ENCODE results near the gene C4orf50. TPM values are rescaled to one million over a fixed set of nuclear protein-coding genes. Genes with fewer than 3 reads are reported as not detected.

Gene C4orf50
- total RNA-seq, 1 experiment from 2014 or later: not detected

DNA sequence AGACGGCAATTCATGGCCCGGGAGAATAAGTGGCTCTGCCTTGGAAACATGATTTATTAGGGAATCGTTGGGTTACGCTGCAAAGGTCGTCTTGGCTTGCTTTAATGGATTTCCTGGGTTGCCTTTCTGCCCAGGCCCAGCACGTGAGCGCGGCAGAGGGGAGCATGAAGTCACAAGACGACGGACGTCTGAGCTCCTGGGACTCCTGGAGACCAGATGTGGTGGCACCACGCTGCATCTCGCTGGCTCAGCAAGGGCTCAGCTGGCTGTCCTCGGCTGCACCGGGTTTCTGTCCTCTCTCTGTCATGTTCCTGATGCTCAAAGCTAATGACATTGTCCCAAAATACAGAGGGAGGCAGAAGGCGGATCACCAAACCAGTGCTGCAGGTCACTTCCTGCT is 61.2 kb downstream of the C4orf50 start:
- intact Hi-C loops (cut with micrococcal nuclease; ENCODE audit: unreplicated experiment): no loop called here
- no peaks in the 10 kb centered on the region for H3K36me3 ChIP-seq (ENCODE audit: low read depth)
- no peaks in the 10 kb centered on the region for H3F3A ChIP-seq (ENCODE audit: insufficient read depth, low read depth)
- H3K9me2 ChIP-seq (ENCODE audit: insufficient read depth): no peaks in the 10 kb centered on the region
- H3K79me2 ChIP-seq (ENCODE audit: low read depth): no peaks in the 10 kb centered on the region
- POLR2A ChIA-PET (ENCODE audit: unreplicated experiment): no interaction called here
- no peak overlapping the region for H3K27ac ChIP-seq
- H3K9me3 ChIP-seq (ENCODE audit: insufficient read depth, low read depth): no peaks in the 10 kb centered on the region
- H3K27me3 ChIP-seq (ENCODE audit: insufficient read depth, low read depth): peaks cover 93% of the 10 kb centered on the region
- H3K4me2 ChIP-seq: no peak overlapping the region
- no peak overlapping the region for H3K4me3 ChIP-seq
- H3K4me1 ChIP-seq (replicated peaks; ENCODE audit: insufficient read depth): no peaks in the 10 kb centered on the region
- no peak overlapping the region for H2AFZ ChIP-seq
- no TSS peak for BruUV-seq (replicated peaks)
- DNase-seq: no peak
- H4K20me1 ChIP-seq (ENCODE audit: insufficient read depth): no peaks in the 10 kb centered on the region
- CTCF ChIA-PET: no interaction called here
- TF ChIP-seq, protein P1, sequence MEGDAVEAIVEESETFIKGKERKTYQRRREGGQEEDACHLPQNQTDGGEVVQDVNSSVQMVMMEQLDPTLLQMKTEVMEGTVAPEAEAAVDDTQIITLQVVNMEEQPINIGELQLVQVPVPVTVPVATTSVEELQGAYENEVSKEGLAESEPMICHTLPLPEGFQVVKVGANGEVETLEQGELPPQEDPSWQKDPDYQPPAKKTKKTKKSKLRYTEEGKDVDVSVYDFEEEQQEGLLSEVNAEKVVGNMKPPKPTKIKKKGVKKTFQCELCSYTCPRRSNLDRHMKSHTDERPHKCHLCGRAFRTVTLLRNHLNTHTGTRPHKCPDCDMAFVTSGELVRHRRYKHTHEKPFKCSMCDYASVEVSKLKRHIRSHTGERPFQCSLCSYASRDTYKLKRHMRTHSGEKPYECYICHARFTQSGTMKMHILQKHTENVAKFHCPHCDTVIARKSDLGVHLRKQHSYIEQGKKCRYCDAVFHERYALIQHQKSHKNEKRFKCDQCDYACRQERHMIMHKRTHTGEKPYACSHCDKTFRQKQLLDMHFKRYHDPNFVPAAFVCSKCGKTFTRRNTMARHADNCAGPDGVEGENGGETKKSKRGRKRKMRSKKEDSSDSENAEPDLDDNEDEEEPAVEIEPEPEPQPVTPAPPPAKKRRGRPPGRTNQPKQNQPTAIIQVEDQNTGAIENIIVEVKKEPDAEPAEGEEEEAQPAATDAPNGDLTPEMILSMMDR (conservative IDR thresholded peaks at IDR 0.05): no peak
- no peak for TF ChIP-seq EZH2 (IDR thresholded peaks at IDR 0.05; ENCODE audit: low read depth)

DNA sequence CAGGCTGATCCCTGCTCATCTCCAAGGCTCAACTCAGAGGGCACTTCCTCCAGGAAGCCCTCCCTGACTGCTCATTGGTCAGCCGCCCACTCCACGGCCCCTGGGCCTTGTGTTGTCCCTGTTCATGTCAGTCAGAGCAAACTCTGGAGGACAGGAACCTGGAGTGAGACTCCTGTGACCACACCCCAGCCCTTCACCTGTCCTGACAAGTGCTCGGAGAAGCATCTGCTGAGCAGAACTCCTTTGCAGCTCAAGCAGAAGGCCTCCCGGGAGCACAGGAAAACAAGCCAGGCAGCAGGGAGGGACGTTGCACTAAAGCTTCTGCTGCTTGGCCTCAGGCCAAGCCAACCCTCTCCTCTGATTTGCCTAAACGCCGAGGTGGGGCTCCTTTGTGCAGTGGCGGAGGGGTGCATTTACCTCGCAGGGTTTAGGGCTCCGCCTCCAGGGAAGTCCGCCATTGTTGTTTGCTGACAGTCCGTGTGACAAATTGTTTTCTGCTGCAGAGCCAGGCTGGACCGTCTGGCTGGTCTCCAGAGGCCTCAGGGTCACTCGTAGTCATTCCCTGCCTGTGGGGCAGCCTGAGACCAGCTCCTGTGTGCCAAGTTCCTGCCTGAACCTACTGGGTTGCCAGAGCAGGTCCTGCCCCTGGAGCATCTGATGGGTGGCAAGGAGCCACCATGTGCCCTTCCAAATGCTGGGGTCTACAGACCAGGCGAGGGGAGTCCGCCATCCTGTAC is 61.8 kb downstream of the C4orf50 start:
- intact Hi-C loops (cut with micrococcal nuclease; ENCODE audit: unreplicated experiment): no loop called here
- Histone ChIP-seq H3K27ac (no peak overlapping the region), H3K9me2 (ENCODE audit: insufficient read depth) (no peaks in the 10 kb centered on the region), H3K36me3 (ENCODE audit: low read depth) (no peaks in the 10 kb centered on the region), H3K4me3 (no peak overlapping the region), H3K4me1 (replicated peaks; ENCODE audit: insufficient read depth) (no peaks in the 10 kb centered on the region), H3K4me2 (no peak overlapping the region), H3K9me3 (ENCODE audit: insufficient read depth, low read depth) (no peaks in the 10 kb centered on the region), H2AFZ (no peak overlapping the region), H3F3A (ENCODE audit: insufficient read depth, low read depth) (no peaks in the 10 kb centered on the region), H3K27me3 (ENCODE audit: insufficient read depth, low read depth) (peaks cover 93% of the 10 kb centered on the region), H3K79me2 (ENCODE audit: low read depth) (no peaks in the 10 kb centered on the region), H4K20me1 (ENCODE audit: insufficient read depth) (no peaks in the 10 kb centered on the region)
- CTCF ChIA-PET: no interaction called here
- peak in 1 of 2 experiments; percentile 62 for DNase-seq
- no peak for TF ChIP-seq EZH2 (IDR thresholded peaks at IDR 0.05; ENCODE audit: low read depth)
- TF ChIP-seq, protein P1 (conservative IDR thresholded peaks at IDR 0.05): no peak
- no TSS peak for BruUV-seq (replicated peaks)
- POLR2A ChIA-PET (ENCODE audit: unreplicated experiment): interaction anchor here (0.6 kb wide), 1 partner anchor 16 kb away, joined by 4 read pairs; no protein-coding TSS in a partner anchor

DNA sequence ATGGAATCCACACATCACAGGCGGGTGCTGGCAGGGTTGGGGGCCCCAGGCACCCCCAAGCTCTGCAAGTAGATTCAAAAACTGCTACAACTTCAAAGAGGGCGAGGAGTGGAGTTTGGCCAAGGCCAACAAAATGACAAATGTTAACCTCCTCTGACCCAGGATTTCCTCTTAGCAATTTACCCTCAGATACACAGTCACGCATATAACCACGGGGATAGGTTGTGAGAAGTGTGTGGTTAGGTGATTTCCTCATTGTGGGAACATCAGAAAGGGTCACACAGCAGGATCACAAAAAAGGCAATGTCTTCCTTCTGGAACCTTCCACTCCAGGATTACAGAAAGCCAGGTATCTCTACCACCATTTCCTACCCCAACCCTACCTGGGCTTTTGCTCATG is 62.4 kb downstream of the C4orf50 start:
- H3K4me3 ChIP-seq: no peak overlapping the region
- H3F3A ChIP-seq (ENCODE audit: insufficient read depth, low read depth): no peaks in the 10 kb centered on the region
- no peaks in the 10 kb centered on the region for H3K36me3 ChIP-seq (ENCODE audit: low read depth)
- H3K79me2 ChIP-seq (ENCODE audit: low read depth): no peaks in the 10 kb centered on the region
- H3K27me3 ChIP-seq (ENCODE audit: insufficient read depth, low read depth): peaks cover 95% of the 10 kb centered on the region
- ChIA-PET CTCF (no interaction called here), POLR2A (ENCODE audit: unreplicated experiment) (interaction anchor here (0.6 kb wide), 1 partner anchor 16 kb away, joined by 4 read pairs; no protein-coding TSS in a partner anchor)
- H2AFZ ChIP-seq: no peak overlapping the region
- intact Hi-C loops (cut with micrococcal nuclease; ENCODE audit: unreplicated experiment): no loop called here
- no TSS peak for BruUV-seq (replicated peaks)
- no peak overlapping the region for H3K27ac ChIP-seq
- no peak for DNase-seq
- H3K9me3 ChIP-seq (ENCODE audit: insufficient read depth, low read depth): no peaks in the 10 kb centered on the region
- H4K20me1 ChIP-seq (ENCODE audit: insufficient read depth): no peaks in the 10 kb centered on the region
- TF ChIP-seq, protein P1 (conservative IDR thresholded peaks at IDR 0.05): no peak
- no peak for TF ChIP-seq EZH2 (IDR thresholded peaks at IDR 0.05; ENCODE audit: low read depth)
- H3K9me2 ChIP-seq (ENCODE audit: insufficient read depth): no peaks in the 10 kb centered on the region
- H3K4me1 ChIP-seq (replicated peaks; ENCODE audit: insufficient read depth): no peaks in the 10 kb centered on the region
- no peak overlapping the region for H3K4me2 ChIP-seq

Data from PC-9 (cell line).